Dendritic cell treated with granulocyte-macrophage colony-stimulating factor and Interleukin-4, amounts not matched to agents 40 ng/mL and 50 ng/mL, for 4 days (primary cell): ENCODE data around the gene LRRD1.
A peak's percentile ranks its signal among the peaks of the same experiment; 100 is the strongest.
"Not testable (repeated sequence)": the region's sequence is repeated elsewhere in the genome, so short reads cannot be mapped to it uniquely, and the experiment has no call there.

Experiments
- H3K27ac Mint-ChIP-seq: one replicate; pipeline ENCODE4 v1.8.0; 2022; ENCODE audit warnings: mild to moderate bottlenecking, mixed read lengths
- H3K27me3 Mint-ChIP-seq: one replicate; pipeline ENCODE4 v1.8.0; 2022; ENCODE audit warnings: mild to moderate bottlenecking, mixed read lengths
- H3K36me3 Mint-ChIP-seq: one replicate; pipeline ENCODE4 v1.8.0; 2022; ENCODE audit warnings: low read depth, mixed read lengths
- H3K4me1 Mint-ChIP-seq: one replicate; pipeline ENCODE4 v1.8.0; 2022; ENCODE audit warnings: low read depth, mixed read lengths
- H3K4me3 Mint-ChIP-seq: one replicate; pipeline ENCODE4 v1.8.0; 2022; ENCODE audit warnings: mild to moderate bottlenecking, moderate library complexity, mixed read lengths
- H3K9me3 Mint-ChIP-seq: one replicate; pipeline ENCODE4 v1.8.0; 2022; ENCODE audit warnings: mixed read lengths
- intact Hi-C: fragments of 100-400 bp; cut with micrococcal nuclease; formaldehyde crosslinking; loops from one replicate; pipeline ENCODE4 v1.15.0; 2022

The LRRD1 gene

DNA sequence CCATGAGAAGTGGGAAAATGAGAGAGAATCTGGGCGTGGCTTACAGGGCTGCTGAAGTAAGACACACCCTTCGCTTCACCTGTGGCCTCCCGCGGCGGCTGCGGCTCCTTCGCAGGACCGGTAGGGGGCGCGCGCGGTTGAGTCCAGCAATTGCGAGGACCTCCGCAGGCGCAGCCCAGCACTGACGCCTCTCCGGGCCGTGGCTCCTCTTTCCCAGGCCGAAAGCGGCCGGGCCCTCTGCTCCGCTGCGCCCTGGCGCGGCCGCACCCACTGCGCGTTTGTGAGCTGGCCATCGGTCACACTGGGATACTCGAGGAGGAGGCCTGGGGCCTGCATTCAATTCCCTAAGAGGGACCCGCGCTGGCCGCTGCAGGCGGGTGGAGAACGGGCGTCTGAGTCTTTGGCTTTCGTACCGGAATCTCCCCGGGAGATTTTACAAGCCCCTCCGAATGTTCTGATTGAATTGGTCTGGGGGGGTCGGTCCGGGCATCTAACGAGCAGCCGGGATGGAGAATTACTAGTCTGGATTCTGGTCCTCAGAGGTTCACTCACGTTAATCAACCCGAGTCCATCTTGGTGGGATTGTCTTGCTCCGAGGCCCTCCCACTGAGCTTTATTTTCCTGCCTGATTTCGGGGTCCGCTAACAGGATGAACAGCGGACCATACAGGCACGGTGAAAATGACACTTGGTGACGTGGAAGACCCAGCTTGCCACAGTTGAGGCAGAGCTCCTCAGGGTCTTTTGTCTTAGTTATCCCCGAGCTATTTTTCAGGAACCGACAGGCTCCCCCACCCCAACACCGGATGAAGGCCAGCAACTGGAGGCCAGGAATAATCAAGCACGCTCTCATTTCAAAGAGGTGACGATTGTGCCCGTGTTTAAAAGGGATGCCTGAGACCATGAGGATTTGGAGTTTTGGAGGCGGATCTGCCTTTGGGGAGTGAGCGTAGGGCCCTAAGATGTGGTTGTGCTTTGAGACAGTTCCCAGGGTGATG, at the start of gene LRRD1:
Gene LRRD1 (minus strand): TSS at position 215 of the 997 bp plus-strand sequence. CDS start 13,940 bp downstream, outside the sequence.
- H3K27ac Mint-ChIP-seq = peak within 1 kb of the TSS; percentile 75
- intact Hi-C loops = loop anchor here (1.0 to 5.0 kb wide), 2 partner anchors 44 to 268 kb away; partner anchors contain the start of gene GATAD1
- peak within 1 kb of the TSS; percentile 83 for H3K4me3 Mint-ChIP-seq
- H3K27me3 Mint-ChIP-seq = peaks cover 19% of the 10 kb centered on the region
- H3K36me3 Mint-ChIP-seq = no peaks in the 10 kb centered on the region
- no peaks in the 10 kb centered on the region for H3K9me3 Mint-ChIP-seq
- H3K4me1 Mint-ChIP-seq = peaks cover 14% of the 10 kb centered on the region

DNA sequence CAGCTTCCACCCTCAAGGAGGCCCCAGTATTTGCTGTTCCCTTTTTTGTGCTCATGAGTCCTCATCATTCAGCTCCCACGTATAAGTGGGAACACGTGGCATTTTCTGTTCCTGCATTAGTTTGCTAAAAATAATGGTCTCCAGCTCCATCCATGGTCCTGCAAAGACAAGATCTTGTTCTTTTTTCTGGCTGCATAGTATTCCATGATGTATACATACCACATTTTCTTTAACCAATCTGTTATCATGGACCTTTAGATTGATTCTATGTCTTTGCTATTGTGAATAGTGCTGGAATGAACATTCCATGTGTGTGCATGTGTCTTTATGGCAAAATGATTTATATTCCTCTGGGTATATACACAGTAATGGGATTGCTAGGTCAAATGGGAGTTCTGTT, 49.8 kb upstream of the LRRD1 start:
- no peaks in the 10 kb centered on the region for H3K4me1 Mint-ChIP-seq
- H3K4me3 Mint-ChIP-seq = no peak overlapping the region
- no peaks in the 10 kb centered on the region for H3K27me3 Mint-ChIP-seq
- no peak overlapping the region for H3K27ac Mint-ChIP-seq
- intact Hi-C loops = loop anchor here (10.0 kb wide), 1 partner anchor 116 kb away; no protein-coding TSS in a partner anchor
- peaks cover 85% of the 10 kb centered on the region for H3K36me3 Mint-ChIP-seq
- H3K9me3 Mint-ChIP-seq = no peaks in the 10 kb centered on the region

DNA sequence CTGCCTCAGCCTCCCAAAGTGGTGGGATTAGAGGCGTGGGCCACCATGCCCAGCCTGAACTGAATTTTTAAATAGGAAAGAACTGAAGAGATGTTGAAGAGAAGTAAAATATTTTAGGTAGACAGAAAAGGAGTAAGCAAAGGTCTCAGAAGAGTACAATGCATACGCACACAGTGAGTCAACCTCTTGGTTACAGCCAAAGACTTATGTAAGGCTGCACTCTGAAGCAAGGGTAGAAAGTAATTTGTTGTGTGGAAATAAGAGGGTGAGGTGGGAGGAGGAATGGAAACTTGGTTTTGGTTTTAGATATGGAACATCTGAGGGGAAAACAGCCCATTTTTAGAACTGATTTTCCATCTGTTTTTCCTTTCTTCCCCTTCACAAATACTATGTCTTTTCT, 49.2 kb upstream of the LRRD1 start:
- Mint-ChIP-seq H3K27me3 (no peaks in the 10 kb centered on the region), H3K4me1 (no peaks in the 10 kb centered on the region), H3K36me3 (peaks cover 83% of the 10 kb centered on the region), H3K27ac (no peak overlapping the region), H3K9me3 (no peaks in the 10 kb centered on the region), H3K4me3 (no peak overlapping the region)
- intact Hi-C loops = loop anchor here (10.0 kb wide), 1 partner anchor 117 kb away; no protein-coding TSS in a partner anchor

DNA sequence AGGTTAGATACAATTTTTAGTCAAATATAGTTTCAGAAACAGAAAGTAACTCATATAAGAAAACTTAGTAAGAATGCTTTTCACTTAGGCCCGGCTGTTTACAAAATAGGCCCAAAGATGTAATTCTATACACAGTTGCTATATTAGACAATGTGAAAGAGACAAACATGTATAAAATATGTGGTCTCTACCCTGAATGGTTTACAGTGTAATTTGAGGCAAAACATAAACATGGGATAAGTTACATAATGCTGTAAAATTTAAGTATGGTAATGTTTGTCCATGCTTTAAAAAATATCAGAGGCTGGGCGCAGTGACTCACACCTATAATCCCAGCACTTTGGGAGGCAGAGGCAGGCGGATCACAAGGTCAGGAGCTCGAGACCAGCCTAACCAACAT, 48.0 kb upstream of the LRRD1 start:
- H3K36me3 Mint-ChIP-seq = peaks cover 77% of the 10 kb centered on the region
- intact Hi-C loops = loop anchor here (10.0 kb wide), 1 partner anchor 118 kb away; no protein-coding TSS in a partner anchor

DNA sequence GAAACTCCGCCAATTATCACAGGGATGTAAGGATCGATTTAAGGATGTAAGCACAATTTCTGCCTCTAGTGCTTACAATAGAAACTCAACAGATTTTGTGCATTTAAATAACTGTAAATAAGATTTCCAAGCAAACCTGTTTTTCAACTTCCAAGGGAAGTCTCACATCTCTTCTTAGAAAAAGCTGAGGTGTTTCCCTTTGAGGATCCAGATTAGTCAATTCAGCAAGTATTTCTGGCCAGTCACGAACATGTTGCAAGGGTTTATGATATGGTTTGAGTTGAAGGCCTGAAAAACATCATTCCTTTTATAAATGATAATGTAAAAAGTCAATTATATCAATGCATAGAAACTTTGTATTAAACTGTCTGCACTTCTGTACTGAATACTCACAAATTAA, 42.8 kb upstream of the LRRD1 start:
- H3K36me3 Mint-ChIP-seq = peaks cover 84% of the 10 kb centered on the region
- H3K27me3 Mint-ChIP-seq = no peaks in the 10 kb centered on the region
- intact Hi-C loops = loop anchor here (10.0 kb wide), 1 partner anchor 123 kb away; no protein-coding TSS in a partner anchor
- no peaks in the 10 kb centered on the region for H3K9me3 Mint-ChIP-seq
- H3K27ac Mint-ChIP-seq = no peak overlapping the region
- H3K4me1 Mint-ChIP-seq = no peaks in the 10 kb centered on the region
- H3K4me3 Mint-ChIP-seq = no peak overlapping the region

More for the DNA sequence above, 48.0 kb upstream of the LRRD1 start:
- H3K4me1 Mint-ChIP-seq = no peaks in the 10 kb centered on the region
- H3K27me3 Mint-ChIP-seq = no peaks in the 10 kb centered on the region
- no peak overlapping the region for H3K27ac Mint-ChIP-seq
- no peak overlapping the region for H3K4me3 Mint-ChIP-seq
- H3K9me3 Mint-ChIP-seq = no peaks in the 10 kb centered on the region

DNA sequence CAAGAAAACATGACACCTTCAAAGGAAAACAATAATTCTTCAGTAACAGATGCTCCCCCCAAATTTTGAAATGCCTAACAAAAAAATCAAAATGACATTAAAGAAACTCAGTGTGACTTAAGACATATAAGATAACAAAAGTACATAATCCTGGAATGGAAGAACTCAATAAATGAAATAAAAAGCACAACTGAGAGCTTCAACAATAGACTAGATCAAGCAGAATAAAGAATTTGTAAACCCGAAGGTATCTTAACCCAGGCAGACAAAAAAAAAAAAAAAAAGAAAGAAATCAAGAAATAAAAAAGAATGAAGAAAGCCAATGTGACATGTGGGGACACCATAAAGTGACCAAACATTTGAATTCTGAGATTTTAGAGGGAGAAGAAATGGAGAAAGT, 27.7 kb upstream of the LRRD1 start:
- Mint-ChIP-seq H3K9me3 (peaks cover 18% of the 10 kb centered on the region), H3K27me3 (no peaks in the 10 kb centered on the region), H3K4me3 (no peak overlapping the region), H3K4me1 (no peaks in the 10 kb centered on the region), H3K27ac (no peak overlapping the region), H3K36me3 (peaks cover 94% of the 10 kb centered on the region)
- intact Hi-C loops = no loop called here

DNA sequence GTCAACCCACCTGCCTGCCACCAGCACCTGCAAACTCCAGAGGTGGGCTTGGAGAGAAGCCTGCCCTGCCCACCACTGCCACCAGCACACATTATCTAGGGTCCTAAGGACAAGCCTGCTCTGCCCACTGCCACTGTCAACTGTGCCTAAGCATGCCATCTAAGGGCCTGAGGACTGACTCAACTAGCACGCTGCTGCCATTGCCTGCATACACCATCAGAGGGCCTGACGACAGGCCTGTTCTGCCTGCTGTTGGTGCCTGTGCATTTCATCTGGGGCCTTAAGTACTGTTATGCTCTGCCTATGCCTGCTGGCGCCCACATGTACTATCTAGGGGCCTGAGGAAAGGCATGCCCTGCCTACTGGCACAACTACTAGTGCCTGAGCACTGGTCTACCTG, 27.0 kb upstream of the LRRD1 start:
- Mint-ChIP-seq H3K27me3 (no peaks in the 10 kb centered on the region), H3K27ac (no peak overlapping the region), H3K36me3 (peaks cover 88% of the 10 kb centered on the region), H3K4me3 (no peak overlapping the region), H3K4me1 (no peaks in the 10 kb centered on the region), H3K9me3 (peaks cover 18% of the 10 kb centered on the region)
- intact Hi-C loops = no loop called here

DNA sequence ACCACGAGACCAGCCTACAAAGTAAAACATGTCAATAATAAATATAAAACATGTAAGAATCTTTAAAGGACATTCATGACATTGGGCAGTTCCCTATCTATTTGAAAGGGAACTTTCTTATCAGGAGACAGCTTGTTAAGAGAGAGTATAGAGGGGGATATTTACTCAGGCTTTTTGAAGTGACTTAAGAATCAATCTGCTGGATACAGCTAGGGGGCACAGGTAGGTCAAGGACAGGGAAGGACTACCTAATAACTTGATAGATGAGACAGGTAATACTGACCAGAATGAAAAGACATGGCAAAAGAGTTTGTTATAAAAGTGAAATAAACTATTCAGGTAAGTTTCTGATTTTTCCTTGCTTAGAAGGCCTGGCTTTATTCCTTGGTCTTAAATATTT, 21.8 kb upstream of the LRRD1 start:
- Mint-ChIP-seq H3K4me1 (no peaks in the 10 kb centered on the region), H3K36me3 (peaks cover 66% of the 10 kb centered on the region), H3K4me3 (no peak overlapping the region), H3K27me3 (no peaks in the 10 kb centered on the region), H3K9me3 (no peaks in the 10 kb centered on the region), H3K27ac (no peak overlapping the region)
- intact Hi-C loops = no loop called here

DNA sequence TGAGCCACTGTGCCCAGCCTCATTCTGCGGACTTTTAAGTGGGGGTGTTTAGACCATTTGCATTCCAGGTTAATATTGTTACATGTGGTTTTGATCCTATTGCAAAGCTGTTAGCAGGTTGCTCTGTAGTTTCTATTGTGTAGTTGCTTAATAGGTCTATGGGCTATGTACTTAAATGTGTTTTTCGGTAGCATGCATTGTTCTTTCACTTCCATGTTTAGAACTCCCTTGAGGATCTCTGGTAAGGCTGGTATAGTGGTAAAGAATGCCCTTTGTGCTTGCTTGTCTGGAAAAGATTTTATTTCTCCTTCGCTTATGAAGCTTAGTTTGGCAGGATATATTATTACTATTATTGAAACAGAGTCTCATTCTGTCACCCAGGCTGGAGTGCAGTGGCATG, 13.4 kb upstream of the LRRD1 start:
- Mint-ChIP-seq H3K36me3 (peaks cover 31% of the 10 kb centered on the region), H3K4me3 (no peak overlapping the region), H3K27ac (no peak overlapping the region), H3K4me1 (no peaks in the 10 kb centered on the region), H3K9me3 (peaks cover 58% of the 10 kb centered on the region), H3K27me3 (no peaks in the 10 kb centered on the region)
- intact Hi-C loops = no loop called here

DNA sequence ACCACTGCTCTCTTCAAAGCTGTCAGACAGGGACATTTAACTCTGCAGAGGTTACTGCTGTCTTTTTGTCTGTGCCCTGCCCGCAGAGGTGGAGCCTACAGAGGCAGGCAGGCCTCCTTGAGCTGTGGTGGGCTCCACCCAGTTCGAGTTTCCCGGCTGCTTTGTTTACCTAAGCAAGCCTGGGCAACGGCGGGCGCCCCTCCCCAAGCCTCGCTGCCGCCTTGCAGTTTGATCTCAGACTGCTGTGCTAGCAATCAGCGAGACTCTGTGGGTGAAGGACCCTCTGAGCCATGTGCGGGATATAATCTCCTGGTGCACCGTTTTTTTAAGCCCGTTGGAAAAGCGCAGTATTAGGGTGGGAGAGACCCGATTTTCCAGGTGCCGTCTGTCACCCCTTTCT, 10.3 kb upstream of the LRRD1 start:
- H3K9me3 Mint-ChIP-seq = peaks cover 60% of the 10 kb centered on the region

DNA sequence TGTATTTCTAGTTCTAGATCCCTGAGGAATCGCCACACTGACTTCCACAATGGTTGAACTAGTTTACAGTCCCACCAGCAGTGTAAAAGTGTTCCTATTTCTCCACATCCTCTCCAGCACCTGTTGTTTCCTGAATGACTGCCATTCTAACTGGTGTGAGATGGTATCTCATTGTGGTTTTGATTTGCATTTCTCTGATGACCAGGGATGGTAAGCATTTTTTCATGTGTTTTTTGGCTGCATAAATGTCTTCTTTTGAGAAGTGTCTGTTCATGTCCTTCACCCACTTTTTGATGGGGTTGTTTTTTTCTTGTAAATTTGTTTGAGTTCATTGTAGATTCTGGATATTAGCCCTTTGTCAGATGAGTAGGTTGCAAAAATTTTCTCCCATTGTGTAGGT, 5.4 kb upstream of the LRRD1 start:
- peaks cover 12% of the 10 kb centered on the region for H3K27me3 Mint-ChIP-seq
- H3K4me1 Mint-ChIP-seq, H3K36me3 Mint-ChIP-seq, H3K4me3 Mint-ChIP-seq, H3K27ac Mint-ChIP-seq, intact Hi-C loops: not testable (repeated sequence)
- peaks cover 30% of the 10 kb centered on the region for H3K9me3 Mint-ChIP-seq

More for the DNA sequence above, 10.3 kb upstream of the LRRD1 start:
- H3K4me3 Mint-ChIP-seq, intact Hi-C loops, H3K27ac Mint-ChIP-seq, H3K4me1 Mint-ChIP-seq, H3K36me3 Mint-ChIP-seq, H3K27me3 Mint-ChIP-seq: not testable (repeated sequence)

DNA sequence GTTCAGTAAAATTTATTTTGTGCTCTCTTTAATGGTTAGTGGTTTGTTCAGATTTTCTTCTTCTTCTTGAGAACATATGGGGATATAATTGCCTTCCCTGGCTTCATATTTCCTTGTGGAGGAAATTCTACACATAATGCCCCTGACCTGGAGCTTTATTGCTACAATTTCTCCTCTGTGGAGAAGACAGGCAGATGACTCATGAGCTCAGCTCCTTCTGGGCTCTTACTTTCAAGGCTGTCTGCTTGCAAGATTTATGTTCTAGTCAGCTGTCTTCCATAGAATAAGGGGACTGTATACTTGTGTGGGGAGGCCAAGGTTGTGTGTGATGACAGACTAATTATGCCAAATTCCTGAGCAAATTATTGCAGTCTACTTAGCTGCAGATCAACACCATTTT, 1.6 kb downstream of the LRRD1 start:
- Mint-ChIP-seq H3K9me3 (no peaks in the 10 kb centered on the region), H3K27ac (no peak overlapping the region), H3K4me1 (peaks cover 14% of the 10 kb centered on the region), H3K4me3 (no peak overlapping the region), H3K27me3 (peaks cover 18% of the 10 kb centered on the region), H3K36me3 (no peaks in the 10 kb centered on the region)
- intact Hi-C loops = loop anchor here (5.0 kb wide), 1 partner anchor 270 kb away; the partner anchor contains the start of gene GATAD1

DNA sequence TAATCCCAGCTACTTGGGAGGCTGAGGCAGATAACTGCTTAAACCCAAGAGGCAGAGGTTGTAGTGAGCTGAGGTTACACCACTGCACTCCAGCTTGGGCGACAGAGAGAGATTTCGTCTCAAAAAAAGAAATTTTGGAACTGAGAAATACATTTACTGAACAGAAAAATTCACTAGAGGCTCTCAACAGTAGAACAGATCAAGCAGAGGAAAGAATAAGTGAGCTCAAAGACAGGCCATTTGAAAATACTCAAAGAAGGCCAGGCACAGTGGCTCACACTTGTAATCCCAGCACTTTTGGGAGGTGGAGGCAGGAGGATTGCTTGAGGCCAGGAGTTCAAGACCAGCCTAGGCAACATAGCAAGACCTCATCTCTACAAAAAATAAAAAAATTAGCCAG, 9.4 kb downstream of the LRRD1 start:
- intact Hi-C loops, H3K36me3 Mint-ChIP-seq, H3K9me3 Mint-ChIP-seq, H3K27ac Mint-ChIP-seq, H3K4me1 Mint-ChIP-seq, H3K27me3 Mint-ChIP-seq, H3K4me3 Mint-ChIP-seq: not testable (repeated sequence)

DNA sequence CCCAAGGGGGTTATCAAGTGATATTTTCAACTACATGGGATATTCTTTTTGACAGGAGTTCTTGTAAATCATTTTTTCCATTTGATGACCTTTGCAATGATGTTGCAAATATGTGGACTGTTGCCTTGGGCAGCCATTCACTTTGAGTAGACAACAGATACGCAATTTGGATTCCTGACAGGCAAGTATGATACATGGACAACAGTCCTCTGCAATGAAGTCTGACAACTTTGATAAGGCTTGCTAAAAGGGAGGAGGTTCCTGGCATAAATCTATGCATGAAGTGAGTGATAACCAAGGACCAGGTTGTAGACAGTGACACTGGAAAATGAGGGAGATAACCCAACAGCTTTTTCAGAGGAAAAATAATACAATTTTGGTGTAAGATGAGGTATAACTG, 17.7 kb downstream of the LRRD1 start:
- Mint-ChIP-seq H3K4me3 (no peak overlapping the region), H3K27me3 (peaks cover 1% of the 10 kb centered on the region), H3K9me3 (no peaks in the 10 kb centered on the region), H3K36me3 (no peaks in the 10 kb centered on the region), H3K27ac (no peak overlapping the region), H3K4me1 (no peaks in the 10 kb centered on the region)
- intact Hi-C loops = no loop called here
